Stimulated activated CD8-positive, alpha-beta memory T cell treated with anti-CD3 and anti-CD28 coated beads, Interleukin-12 subunit alpha, Interleukin-12 subunit beta, amount 100 ng/mL, for 1 hour (primary cell): ENCODE data around the gene NEGR1.

Experiments used
- DNase-seq: peaks from one replicate; pipeline ENCODE4 v3.0.0-alpha.2; 2020; ENCODE audit warnings: low read depth

NEGR1 gene

GRCh38 chr1:71463144-71463543 is 819.2 kb downstream of the NEGR1 start:
- DNase-seq = no peak

GRCh38 chr1:71462247-71462646 is 820.1 kb downstream of the NEGR1 start:
- DNase-seq = no peak

- DNase-seq = no peak
These were observed 820.9 kb downstream of the NEGR1 start for GRCh38 chr1:71461416-71461815.

GRCh38 chr1:71448444-71448843 is 833.9 kb downstream of the NEGR1 start:
- no peak for DNase-seq

GRCh38 chr1:71438626-71439025 is 843.7 kb downstream of the NEGR1 start:
- no peak for DNase-seq

GRCh38 chr1:71435951-71436350 is 846.4 kb downstream of the NEGR1 start:
- DNase-seq = no peak

- no peak for DNase-seq
These were observed 848.1 kb downstream of the NEGR1 start for GRCh38 chr1:71434240-71434639.

GRCh38 chr1:71428029-71428428 is 854.3 kb downstream of the NEGR1 start:
- no peak for DNase-seq

GRCh38 chr1:71427066-71427465 is 855.3 kb downstream of the NEGR1 start:
- no peak for DNase-seq

GRCh38 chr1:71424536-71424935 is 857.8 kb downstream of the NEGR1 start:
- no peak for DNase-seq

GRCh38 chr1:71422221-71422620 is 860.1 kb downstream of the NEGR1 start:
- DNase-seq = no peak

GRCh38 chr1:71417421-71417820 is 864.9 kb downstream of the NEGR1 start:
- no peak for DNase-seq

- no peak for DNase-seq
These were observed 868.2 kb downstream of the NEGR1 start for GRCh38 chr1:71414179-71414578.

GRCh38 chr1:71413441-71414175 is 868.7 kb downstream of the NEGR1 start:
- no peak for DNase-seq

- no peak for DNase-seq
These were observed 882.3 kb downstream of the NEGR1 start for GRCh38 chr1:71400050-71400449.

GRCh38 chr1:71399594-71399993 is 882.7 kb downstream of the NEGR1 start:
- DNase-seq = no peak

GRCh38 chr1:71393301-71393700 is 889.0 kb downstream of the NEGR1 start:
- no peak for DNase-seq

- DNase-seq = no peak
These were observed 891.8 kb downstream of the NEGR1 start for GRCh38 chr1:71390518-71390917.

GRCh38 chr1:71377886-71378285 is 904.5 kb downstream of the NEGR1 start:
- DNase-seq = no peak

GRCh38 chr1:71372496-71372895 is 909.8 kb downstream of the NEGR1 start:
- no peak for DNase-seq

GRCh38 chr1:71371581-71371980 is 910.8 kb downstream of the NEGR1 start:
- no peak for DNase-seq

- no peak for DNase-seq
These were observed 918.1 kb downstream of the NEGR1 start for GRCh38 chr1:71364236-71364635.

- DNase-seq = no peak
These were observed 919.6 kb downstream of the NEGR1 start for GRCh38 chr1:71362691-71363090.

- no peak for DNase-seq
These were observed 920.3 kb downstream of the NEGR1 start for GRCh38 chr1:71362076-71362475.
